Stimulated activated CD4-positive, alpha-beta T cell treated with anti-CD3 and anti-CD28 coated beads, TNF-alpha, amount 100 ng/mL, for 4 hours (primary cell): ENCODE measurements around the gene COPG2.
"Not testable (repeated sequence)": the region's sequence is repeated elsewhere in the genome, so short reads cannot be mapped to it uniquely, and the experiment has no call there.

Source experiments
- DNase-seq, 3 experiments: peaks; one replicate each; pipeline ENCODE4 v3.0.0-alpha.2; 2020; ENCODE audit warnings: low read depth in 3 of 3

The COPG2 gene

DNA sequence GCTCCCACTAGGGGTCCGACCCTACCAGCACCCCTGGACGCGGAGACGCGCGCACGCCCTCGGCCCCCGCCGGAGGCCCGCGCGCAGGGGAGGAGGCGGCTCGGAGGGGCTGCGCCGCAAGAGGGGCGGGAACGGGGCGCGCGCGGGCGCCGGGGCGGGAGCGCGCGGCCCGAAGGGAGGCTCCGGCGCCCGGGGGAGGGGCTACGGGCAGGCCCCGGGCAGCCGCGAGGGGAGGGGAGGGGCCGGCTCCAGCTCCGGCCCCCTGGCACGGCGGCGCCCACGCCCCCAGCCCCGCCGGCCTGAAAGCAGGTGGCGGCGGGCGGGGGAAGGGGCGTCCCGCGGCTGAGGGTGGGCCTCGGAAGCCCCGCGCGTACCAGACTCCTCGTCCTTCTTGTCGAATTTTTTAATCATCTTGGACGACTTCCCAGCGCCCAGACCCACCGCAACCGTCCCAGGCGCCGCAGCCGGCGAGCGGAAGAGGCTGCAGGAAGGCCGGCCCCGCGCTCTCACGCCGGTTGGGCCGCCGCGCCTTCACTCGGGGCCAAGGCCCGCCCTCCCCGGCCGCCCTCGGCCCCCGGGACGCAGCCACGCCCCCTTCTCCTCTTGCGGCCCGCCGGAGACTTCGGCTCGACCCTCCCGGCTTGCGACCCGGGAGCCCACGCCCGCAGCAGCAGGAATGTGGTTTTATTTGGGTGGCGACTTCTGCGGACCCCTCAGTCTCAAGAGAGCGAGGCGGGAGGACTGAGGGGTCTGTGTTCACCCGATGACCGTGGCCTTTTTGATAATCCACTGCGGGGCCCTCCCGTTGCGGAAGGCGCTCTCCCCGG is at the start of gene COPG2:
COPG2 (minus strand) TSS at position 491 of the 827 bp plus-strand sequence; CDS start at position 411, 80 bp downstream.
- DNase-seq: peak; percentile 51 to 71 (median 57)

- DNase-seq: no peak
Observed at GRCh38 chr7:130712416-130712815, 43.9 kb upstream of the COPG2 start.

- no peak for DNase-seq
Observed at GRCh38 chr7:130708766-130709165, 40.2 kb upstream of the COPG2 start.

GRCh38 chr7:130708001-130708400 is 39.5 kb upstream of the COPG2 start:
- no peak for DNase-seq

DNA sequence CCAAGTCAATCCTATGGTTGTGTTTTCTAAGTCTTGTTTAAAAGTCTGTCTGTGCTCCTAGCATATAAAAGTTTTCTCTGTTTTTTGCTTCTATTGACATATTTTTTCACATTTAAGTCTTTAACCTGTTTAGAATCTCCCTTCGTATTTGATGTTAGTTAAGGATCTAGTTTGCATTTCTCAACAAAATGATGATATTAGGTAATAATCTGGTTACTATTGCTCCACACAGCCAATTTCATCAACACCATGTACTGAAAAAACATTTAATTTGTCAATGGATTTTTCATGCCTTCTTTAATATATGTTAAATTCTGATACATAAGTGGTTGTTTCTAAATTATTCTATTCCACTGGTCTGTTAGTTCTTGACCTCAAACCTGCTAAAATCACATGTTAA is 35.3 kb upstream of the COPG2 start:
- DNase-seq: no peak

DNA sequence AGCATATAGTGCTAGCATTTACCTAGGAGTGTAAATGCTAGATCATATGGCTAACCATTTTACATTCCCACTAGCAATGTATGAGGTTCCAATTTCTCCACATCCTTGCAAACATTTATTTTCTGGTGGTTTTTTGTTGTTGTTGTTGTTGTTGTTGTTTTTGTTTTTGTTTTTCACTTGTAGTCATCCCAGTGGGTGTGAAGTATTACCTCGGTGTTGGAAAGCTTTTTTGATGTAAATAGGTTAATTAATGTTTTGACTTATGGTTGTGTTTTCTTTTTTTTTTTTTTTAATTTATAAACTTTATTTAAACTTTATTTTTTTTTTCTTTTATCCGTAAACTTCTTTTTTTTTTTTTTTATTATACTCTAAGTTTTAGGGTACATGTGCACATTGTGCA is 33.1 kb upstream of the COPG2 start:
- DNase-seq: no peak

DNA sequence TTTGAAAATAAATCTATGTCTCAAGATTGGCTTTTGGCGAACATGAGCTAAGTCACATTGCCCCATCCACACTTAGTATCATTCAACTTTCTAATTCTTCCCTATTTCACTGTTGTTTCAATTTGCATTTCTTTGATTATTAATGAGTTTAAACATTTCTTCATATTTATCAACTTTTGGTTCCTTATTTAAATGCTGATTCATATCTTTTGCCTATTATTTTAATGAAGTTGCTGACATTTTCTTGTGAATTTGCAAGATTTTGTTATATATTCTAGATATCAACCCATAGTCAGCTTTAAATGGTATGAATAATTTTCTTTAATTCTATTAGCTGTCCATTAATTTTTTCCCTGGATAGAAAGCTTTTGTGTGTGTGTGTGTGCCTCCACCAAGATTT is 32.2 kb upstream of the COPG2 start:
- no peak for DNase-seq

DNA sequence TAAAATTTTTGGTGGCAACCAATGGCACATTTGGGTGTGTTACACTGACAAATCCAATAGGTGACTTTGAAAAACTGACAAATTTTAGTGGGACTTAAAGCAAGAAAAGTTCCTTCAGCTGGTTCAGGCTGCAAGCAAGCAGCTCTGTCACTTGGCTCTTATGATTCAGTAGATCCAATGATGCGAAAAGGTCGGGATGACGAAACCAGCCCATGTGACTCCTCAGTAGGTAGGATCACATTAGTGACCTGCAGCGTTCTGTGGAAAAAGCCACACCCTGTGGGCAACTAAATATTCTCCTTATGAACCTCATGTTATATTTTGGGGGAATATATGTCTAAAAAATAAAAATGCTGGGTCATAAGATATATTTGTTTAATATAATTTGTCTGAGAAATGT is 31.1 kb upstream of the COPG2 start:
- DNase-seq: no peak

DNA sequence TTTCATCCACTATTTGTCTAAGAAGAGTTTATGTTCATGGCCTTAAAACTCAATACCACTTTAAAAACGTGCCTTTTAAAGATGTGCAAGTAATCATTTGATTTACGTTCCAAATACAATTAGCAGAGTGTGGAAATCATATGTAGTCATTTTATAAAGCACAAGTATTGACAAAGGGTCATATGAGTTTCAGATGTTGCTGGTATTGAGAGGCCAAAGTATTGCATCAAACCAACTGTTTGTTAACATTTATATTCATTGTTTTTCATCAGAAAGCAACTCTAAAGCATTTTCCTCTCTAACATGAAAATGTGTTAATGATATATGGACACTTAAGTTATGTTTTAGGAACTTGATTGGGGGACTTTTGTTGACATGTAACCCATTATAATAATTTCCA is 29.3 kb upstream of the COPG2 start:
- DNase-seq: no peak

- no peak for DNase-seq
Observed at GRCh38 chr7:130695840-130696239, 27.3 kb upstream of the COPG2 start.

- DNase-seq: not testable (repeated sequence)
Observed at GRCh38 chr7:130692396-130692795, 23.8 kb upstream of the COPG2 start.

- DNase-seq: no peak
Observed at GRCh38 chr7:130689683-130690082, 21.1 kb upstream of the COPG2 start.

DNA sequence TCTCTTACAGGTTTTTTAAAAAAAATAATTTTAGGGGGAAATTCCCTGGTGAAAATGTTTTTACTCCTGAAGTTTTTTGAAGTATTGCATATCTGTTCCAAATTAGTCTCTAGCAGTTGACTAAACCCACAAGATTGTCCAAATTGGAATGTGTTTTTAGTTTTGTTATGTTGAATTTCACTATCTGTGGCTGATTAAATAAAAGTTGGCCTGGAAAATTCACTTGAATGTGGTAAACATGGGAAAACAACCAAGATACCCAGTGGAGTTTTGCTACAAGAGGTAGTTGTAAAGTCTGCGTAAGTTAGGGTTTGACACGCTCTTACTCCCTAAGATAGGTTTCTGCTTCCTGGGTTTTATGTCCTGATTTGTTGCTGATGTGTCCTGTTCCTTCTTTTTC is 14.5 kb upstream of the COPG2 start:
- no peak for DNase-seq

DNA sequence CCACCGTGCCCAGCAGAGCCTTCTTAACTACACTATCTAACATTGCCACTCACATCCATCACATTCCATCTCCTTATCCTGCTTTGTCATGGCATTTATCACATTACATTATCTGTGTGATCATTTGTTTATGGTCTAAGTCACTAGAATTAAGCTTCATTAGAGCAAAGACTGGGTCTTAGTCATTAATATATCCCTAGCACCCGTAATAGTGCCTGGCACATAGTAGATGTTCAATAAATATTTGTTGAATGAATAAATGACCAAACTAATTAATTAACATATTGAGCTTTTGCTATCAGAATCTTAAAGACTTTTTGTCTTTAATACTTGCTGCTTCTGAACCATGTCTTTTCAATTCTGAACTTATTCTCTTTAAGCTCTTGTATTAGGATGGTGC is 5.9 kb upstream of the COPG2 start:
- no peak for DNase-seq

DNA sequence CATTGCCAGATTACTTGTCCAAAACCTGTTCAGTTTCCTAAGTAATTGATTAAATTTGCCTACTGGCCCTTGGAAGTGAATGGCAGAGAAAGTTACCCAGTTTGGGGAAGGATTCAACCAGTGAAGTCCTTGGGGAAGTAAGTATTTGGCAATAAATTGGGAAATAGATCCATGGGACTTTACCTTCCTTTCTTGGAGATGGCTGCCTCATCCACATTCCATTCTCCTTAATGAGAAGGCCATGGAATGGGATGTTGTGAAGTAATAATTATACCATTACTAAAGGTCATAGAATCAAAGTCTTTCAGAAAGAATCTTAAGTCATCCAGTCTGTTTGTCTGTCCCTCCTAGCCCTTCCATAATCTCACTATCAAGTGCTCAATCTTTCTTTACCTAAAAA is 4.5 kb upstream of the COPG2 start:
- no peak for DNase-seq

GRCh38 chr7:130672146-130672545 is 3.6 kb upstream of the COPG2 start:
- DNase-seq: no peak

DNA sequence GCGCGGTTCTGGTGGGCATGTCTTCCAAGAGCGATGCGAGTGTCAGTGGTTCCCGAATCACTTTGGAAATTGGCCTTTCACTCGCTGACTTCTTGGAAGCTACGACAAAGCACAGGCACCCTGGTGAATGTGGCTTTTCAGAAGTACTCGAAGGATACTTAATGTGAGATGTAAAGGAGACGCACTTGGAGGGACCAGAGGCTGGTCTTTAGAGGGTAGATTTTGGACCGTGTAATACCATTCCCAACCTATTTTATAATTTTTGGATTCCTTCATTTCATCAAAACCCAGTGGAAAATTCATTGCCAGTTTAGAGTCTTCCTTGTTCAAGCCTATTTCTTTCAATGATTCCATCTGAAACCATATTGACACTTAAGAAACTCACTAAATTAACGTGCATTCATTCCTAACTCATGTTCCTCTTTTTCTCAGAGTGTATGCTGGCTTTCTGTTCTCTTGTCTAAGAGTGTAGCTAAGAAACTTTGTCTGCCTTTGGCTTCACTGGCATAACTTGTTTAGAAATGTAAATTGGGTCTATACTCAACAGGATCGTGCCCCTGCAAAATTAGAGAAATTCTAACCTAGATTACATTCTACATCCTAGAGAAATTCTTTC is 645 bp upstream of the COPG2 start:
- DNase-seq: no peak

- DNase-seq: no peak
Observed at GRCh38 chr7:130667593-130668257, 823 bp downstream of the COPG2 start.

GRCh38 chr7:130662426-130662825 is 6.1 kb downstream of the COPG2 start:
- no peak for DNase-seq

DNA sequence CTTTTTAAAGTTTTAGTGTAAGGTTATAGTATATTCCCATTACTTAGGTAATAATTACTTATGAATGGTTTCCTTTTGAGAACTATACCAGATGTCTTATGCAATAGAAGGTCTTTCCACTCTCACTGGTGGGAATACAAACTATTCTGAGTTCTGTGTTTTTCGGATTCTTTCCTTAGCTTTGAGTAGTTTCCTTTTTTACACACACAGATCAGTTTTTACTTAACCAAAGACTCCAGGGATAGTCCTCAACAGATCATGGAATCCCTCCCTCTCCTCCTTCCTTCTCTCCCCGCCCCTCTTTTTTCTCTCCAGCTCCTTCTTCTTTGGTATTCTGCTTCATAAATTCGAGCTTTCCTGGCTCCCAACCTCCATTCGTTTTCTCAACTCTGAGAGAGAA is 13.3 kb downstream of the COPG2 start:
- no peak for DNase-seq

DNA sequence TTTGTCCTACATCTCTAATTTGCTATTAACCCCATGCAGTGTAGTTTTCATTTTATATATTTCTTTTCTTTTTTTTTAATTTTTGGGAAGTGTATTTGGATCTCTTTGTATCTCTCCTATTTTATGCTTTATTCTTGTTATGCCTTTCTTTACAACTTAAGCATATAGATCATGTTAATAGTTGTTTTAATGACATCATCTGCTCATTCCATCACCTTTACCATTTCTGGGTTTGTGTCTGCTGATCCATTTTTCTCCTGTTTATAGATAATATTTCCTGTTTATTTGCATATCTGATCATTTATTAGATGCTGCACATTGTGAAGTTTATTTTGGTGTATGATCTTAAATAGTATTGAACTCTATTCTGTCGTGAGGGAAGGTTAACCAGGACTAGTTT is 13.7 kb downstream of the COPG2 start:
- no peak for DNase-seq

GRCh38 chr7:130650611-130651120 is 17.9 kb downstream of the COPG2 start:
- no peak for DNase-seq
